SK-N-SH (cell line): ENCODE measurements around the gene PHOX2A. TPM values are rescaled to one million over a fixed set of nuclear protein-coding genes. Genes with fewer than 3 reads are reported as not detected.

Experiments used
- CTCF ChIA-PET: fragments of 300-600, 350-600 bp; formaldehyde crosslinking; extraction: SDS; loops from one replicate; lab custom pipeline; 2021; lab: Yijun Ruan, JAX
- POLR2A ChIA-PET: fragments of 350-600 bp; sonication (Branson Sonifier 250); formaldehyde crosslinking; extraction: SDS; loops from one replicate; lab custom pipeline; 2020; ENCODE audit warnings: antibody characterized with exemption, inconsistent platforms; lab: Yijun Ruan, JAX
- DNase-seq: peaks from one replicate; pipeline ENCODE4 v3.0.0; 2012
- H2AFZ ChIP-seq: fragments of 200-600 bp; sonication (generic); 2 replicates; pipeline ENCODE4 v1.8.1; 2016; ENCODE audit warnings: antibody characterized with exemption, mild to moderate bottlenecking, low read depth
- H3F3A ChIP-seq: fragments of 200-600 bp; sonication (generic); replicated peaks from 2 replicates; pipeline ENCODE3; 2016; ENCODE audit warnings: antibody characterized with exemption, mild to moderate bottlenecking; ENCODE audit not compliant: insufficient read depth
- H3K27ac ChIP-seq, 2 experiments: fragments of 200-500 bp in 1 of 2; fragments of 200-600 bp in 1 of 2; sonication (Bioruptor generic) in 1 of 2; sonication (generic), shearing (Covaris generic) in 1 of 2; 2 replicates each; pipeline versions ENCODE4 v1.5.1 to v1.6.1; 2014 to 2016; ENCODE audit warnings: low read depth in 2 of 2, inconsistent platforms in 1 of 2, low read length in 1 of 2, mild to moderate bottlenecking in 1 of 2, mixed read lengths in 1 of 2
- H3K27me3 ChIP-seq: fragments of 200-600 bp; sonication (generic), shearing (Covaris generic); 2 replicates; pipeline ENCODE4 v1.6.1; 2016; ENCODE audit warnings: mixed run types; ENCODE audit not compliant: insufficient read depth
- H3K36me3 ChIP-seq, 2 experiments: fragments of 200-500 bp in 1 of 2; fragments of 200-600 bp in 1 of 2; sonication (Bioruptor generic) in 1 of 2; sonication (generic) in 1 of 2; replicated peaks in 1 of 2; 2 replicates each; pipeline versions ENCODE3 to v1.5.1; 2014 to 2016; ENCODE audit warnings: low read length in 1 of 2, mild to moderate bottlenecking in 1 of 2; ENCODE audit not compliant: insufficient read depth in 2 of 2, control insufficient read depth in 1 of 2
- H3K4me1 ChIP-seq, 2 experiments: fragments of 200-500 bp in 1 of 2; fragments of 200-600 bp in 1 of 2; sonication (Bioruptor generic) in 1 of 2; sonication (generic), shearing (Covaris generic) in 1 of 2; 2 replicates each; pipeline versions ENCODE4 v1.5.1 to v1.6.1; 2014 to 2016; ENCODE audit warnings: low read depth in 1 of 2, low read length in 1 of 2, mixed run types in 1 of 2; ENCODE audit not compliant: insufficient read depth in 2 of 2, control insufficient read depth in 1 of 2
- H3K4me2 ChIP-seq: fragments of 200-600 bp; sonication (generic), shearing (Covaris generic); 2 replicates; pipeline ENCODE4 v1.6.1; 2017; ENCODE audit warnings: mixed run types
- H3K4me3 ChIP-seq, 2 experiments: fragments of 200-500 bp in 1 of 2; fragments of 200-600 bp in 1 of 2; sonication (Bioruptor generic) in 1 of 2; sonication (generic), shearing (Covaris generic) in 1 of 2; 2 replicates each; pipeline versions ENCODE4 v1.5.1 to v1.8.1; 2014 to 2016; ENCODE audit warnings: low read depth in 2 of 2, inconsistent platforms in 1 of 2, low read length in 1 of 2, mild to moderate bottlenecking in 1 of 2, mixed read lengths in 1 of 2, moderate library complexity in 1 of 2
- H3K79me2 ChIP-seq: fragments of 200-600 bp; sonication (generic); 2 replicates; pipeline ENCODE4 v1.8.1; 2017; ENCODE audit warnings: mild to moderate bottlenecking; ENCODE audit not compliant: insufficient read depth
- H3K9ac ChIP-seq: fragments of 200-600 bp; sonication (generic); 2 replicates; pipeline ENCODE4 v1.6.1; 2017; ENCODE audit warnings: mixed run types
- H3K9me2 ChIP-seq: fragments of 200-600 bp; sonication (generic); 2 replicates; pipeline ENCODE4 v1.6.1; 2017; ENCODE audit warnings: mixed run types
- H3K9me3 ChIP-seq: fragments of 200-600 bp; sonication (generic); 2 replicates; pipeline ENCODE4 v1.6.1; 2017; ENCODE audit warnings: mixed run types, mild to moderate bottlenecking, moderate library complexity
- H4K20me1 ChIP-seq: fragments of 200-600 bp; sonication (generic); 2 replicates; pipeline ENCODE4 v1.6.1; 2017; ENCODE audit warnings: mild to moderate bottlenecking, mixed run types; ENCODE audit not compliant: insufficient read depth
- CTCF ChIP-seq: fragments of 200-600 bp; sonication (generic); IDR thresholded peaks from 2 replicates; pipeline ENCODE4 v1.6.1; 2017; ENCODE audit warnings: antibody characterized with exemption, mild to moderate bottlenecking, moderate library complexity
- EP300 ChIP-seq, 2 experiments: IDR thresholded peaks; 2 replicates each; pipeline versions ENCODE4 v1.4.0 to v1.6.1; 2012; ENCODE audit warnings: borderline replicate concordance in 1 of 2, low read depth in 1 of 2, low read length in 1 of 2
- FOSL2 ChIP-seq: IDR thresholded peaks from 2 replicates; pipeline ENCODE4 v1.4.0; 2012; ENCODE audit warnings: low read depth, mild to moderate bottlenecking, moderate library complexity, borderline replicate concordance
- GABPA ChIP-seq: IDR thresholded peaks from 2 replicates; pipeline ENCODE4 v1.4.0; 2012; ENCODE audit warnings: low read depth, mild to moderate bottlenecking
- MAX ChIP-seq: IDR thresholded peaks from 2 replicates; pipeline ENCODE4 v1.4.0; 2012; ENCODE audit warnings: low read depth
- MEF2A ChIP-seq: IDR thresholded peaks from 2 replicates; pipeline ENCODE4 v1.4.0; 2012; ENCODE audit warnings: low read depth, borderline replicate concordance
- MXI1 ChIP-seq: IDR thresholded peaks from 2 replicates; pipeline ENCODE4 v1.6.1; 2012; ENCODE audit warnings: mild to moderate bottlenecking, low read depth, low read length, improper control_type of control experiment
- NFIC ChIP-seq: IDR thresholded peaks from 2 replicates; pipeline ENCODE4 v1.4.0; 2012; ENCODE audit warnings: borderline replicate concordance
- NRF1 ChIP-seq: IDR thresholded peaks from 2 replicates; pipeline ENCODE4 v1.6.1; 2012; ENCODE audit warnings: low read depth, mild to moderate bottlenecking, low read length
- POLR2AphosphoS5 ChIP-seq: IDR thresholded peaks from 2 replicates; pipeline ENCODE4 v1.6.1; 2012; ENCODE audit warnings: low read depth, low read length
- RCOR1 ChIP-seq: fragments of 150-350 bp; IDR thresholded peaks from 2 replicates; pipeline ENCODE4 v1.6.1; 2017; ENCODE audit warnings: antibody characterized with exemption, low read length
- RFX5 ChIP-seq: IDR thresholded peaks from 2 replicates; pipeline ENCODE4 v1.6.1; 2012; ENCODE audit warnings: mild to moderate bottlenecking, improper control_type of control experiment, low read length
- RXRA ChIP-seq: IDR thresholded peaks from 2 replicates; pipeline ENCODE4 v1.4.0; 2012; ENCODE audit warnings: low read depth, mild to moderate bottlenecking, borderline replicate concordance
- SIN3A ChIP-seq: IDR thresholded peaks from 2 replicates; pipeline ENCODE4 v1.6.1; 2012; ENCODE audit warnings: low read depth, mild to moderate bottlenecking, low read length, moderate library complexity, borderline replicate concordance
- TAF1 ChIP-seq: IDR thresholded peaks from 2 replicates; pipeline ENCODE4 v1.6.1; 2012; ENCODE audit warnings: low read depth, mild to moderate bottlenecking, low read length, moderate library complexity, borderline replicate concordance
- TEAD4 ChIP-seq: IDR thresholded peaks from 2 replicates; pipeline ENCODE4 v1.4.0; 2012; ENCODE audit warnings: mild to moderate bottlenecking, borderline replicate concordance; ENCODE audit not compliant: insufficient read depth
- USF2 ChIP-seq: fragments of 150-350 bp; IDR thresholded peaks from 2 replicates; pipeline ENCODE4 v1.6.1; 2017; ENCODE audit warnings: antibody characterized with exemption, low read length, low read depth, borderline replicate concordance
- WGBS: methylation state at CpG from one replicate; pipeline ENCODE4 v1.1.6; 2017; ENCODE audit warnings: low lambda C conversion rate; 5-methylcytosine and 5-hydroxymethylcytosine counted together
- polyA plus RNA-seq, 3 experiments: library from polyadenylated mRNA; depleted of rRNA; stranded (reverse); fragments of >200 nt; gene quantifications; 2 replicates each; pipeline ENCODE4 v1.2.3, GENCODE V29; 2012
- TF ChIP-seq, protein P1 (sequence below): IDR thresholded peaks from 2 replicates; pipeline ENCODE4 v1.6.1; 2012; ENCODE audit warnings: mild to moderate bottlenecking, low read depth, low read length, moderate library complexity
- TF ChIP-seq, protein P2 (sequence below): IDR thresholded peaks from 2 replicates; pipeline ENCODE4 v1.4.0; 2012; ENCODE audit warnings: low read depth, borderline replicate concordance

Gene PHOX2A
- polyA plus RNA-seq, 1 of the 3 experiments (the other 2 are of a cell fraction): 75.6 TPM

GRCh38 chr11:72218251-72218745, 25.7 kb downstream of the PHOX2A start (continued):
- TF ChIP-seq, protein P1, sequence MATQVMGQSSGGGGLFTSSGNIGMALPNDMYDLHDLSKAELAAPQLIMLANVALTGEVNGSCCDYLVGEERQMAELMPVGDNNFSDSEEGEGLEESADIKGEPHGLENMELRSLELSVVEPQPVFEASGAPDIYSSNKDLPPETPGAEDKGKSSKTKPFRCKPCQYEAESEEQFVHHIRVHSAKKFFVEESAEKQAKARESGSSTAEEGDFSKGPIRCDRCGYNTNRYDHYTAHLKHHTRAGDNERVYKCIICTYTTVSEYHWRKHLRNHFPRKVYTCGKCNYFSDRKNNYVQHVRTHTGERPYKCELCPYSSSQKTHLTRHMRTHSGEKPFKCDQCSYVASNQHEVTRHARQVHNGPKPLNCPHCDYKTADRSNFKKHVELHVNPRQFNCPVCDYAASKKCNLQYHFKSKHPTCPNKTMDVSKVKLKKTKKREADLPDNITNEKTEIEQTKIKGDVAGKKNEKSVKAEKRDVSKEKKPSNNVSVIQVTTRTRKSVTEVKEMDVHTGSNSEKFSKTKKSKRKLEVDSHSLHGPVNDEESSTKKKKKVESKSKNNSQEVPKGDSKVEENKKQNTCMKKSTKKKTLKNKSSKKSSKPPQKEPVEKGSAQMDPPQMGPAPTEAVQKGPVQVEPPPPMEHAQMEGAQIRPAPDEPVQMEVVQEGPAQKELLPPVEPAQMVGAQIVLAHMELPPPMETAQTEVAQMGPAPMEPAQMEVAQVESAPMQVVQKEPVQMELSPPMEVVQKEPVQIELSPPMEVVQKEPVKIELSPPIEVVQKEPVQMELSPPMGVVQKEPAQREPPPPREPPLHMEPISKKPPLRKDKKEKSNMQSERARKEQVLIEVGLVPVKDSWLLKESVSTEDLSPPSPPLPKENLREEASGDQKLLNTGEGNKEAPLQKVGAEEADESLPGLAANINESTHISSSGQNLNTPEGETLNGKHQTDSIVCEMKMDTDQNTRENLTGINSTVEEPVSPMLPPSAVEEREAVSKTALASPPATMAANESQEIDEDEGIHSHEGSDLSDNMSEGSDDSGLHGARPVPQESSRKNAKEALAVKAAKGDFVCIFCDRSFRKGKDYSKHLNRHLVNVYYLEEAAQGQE: no peak
- TF ChIP-seq EP300 (IDR thresholded peaks at IDR 0.05; ENCODE audit: borderline replicate concordance in 1 of 2, low read depth in 1 of 2, low read length in 1 of 2) (no peak), RFX5 (no peak), MAX (no peak)
- TF ChIP-seq, all 33 proteins: peak for 0

DNA sequence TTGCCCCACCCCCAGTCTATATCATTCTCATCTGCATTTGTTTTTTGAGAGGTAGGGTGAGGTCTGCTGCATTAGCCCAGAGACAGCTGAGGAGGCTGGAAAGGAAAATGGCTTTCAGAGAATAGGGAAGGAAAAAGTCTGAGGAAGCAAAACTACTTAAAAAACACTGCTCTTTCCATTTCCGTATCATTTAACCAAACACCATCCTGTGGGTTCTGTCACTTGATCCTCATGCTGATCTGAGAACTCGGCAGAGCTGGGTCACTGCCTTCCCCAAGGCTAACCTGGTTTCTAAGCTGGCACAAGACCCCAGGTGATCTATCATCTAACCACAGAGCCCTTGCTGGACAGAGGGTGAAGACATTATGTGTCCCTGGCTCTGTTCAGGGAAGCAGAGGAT, 26.1 kb downstream of the PHOX2A start:
- CTCF ChIA-PET: interaction anchor here (1.2 to 2.0 kb wide), 2 partner anchors 74 to 193 kb away, joined by 3 to 7 read pairs; no protein-coding TSS in a partner anchor
- TF ChIP-seq RXRA (no peak), USF2 (no peak), MXI1 (no peak), FOSL2 (no peak), NRF1 (no peak), NFIC (no peak), TEAD4 (no peak), SIN3A (no peak), MEF2A (no peak), POLR2AphosphoS5 (no peak), TAF1 (no peak), RCOR1 (no peak), CTCF (no peak), GABPA (no peak)
- TF ChIP-seq, protein P2, sequence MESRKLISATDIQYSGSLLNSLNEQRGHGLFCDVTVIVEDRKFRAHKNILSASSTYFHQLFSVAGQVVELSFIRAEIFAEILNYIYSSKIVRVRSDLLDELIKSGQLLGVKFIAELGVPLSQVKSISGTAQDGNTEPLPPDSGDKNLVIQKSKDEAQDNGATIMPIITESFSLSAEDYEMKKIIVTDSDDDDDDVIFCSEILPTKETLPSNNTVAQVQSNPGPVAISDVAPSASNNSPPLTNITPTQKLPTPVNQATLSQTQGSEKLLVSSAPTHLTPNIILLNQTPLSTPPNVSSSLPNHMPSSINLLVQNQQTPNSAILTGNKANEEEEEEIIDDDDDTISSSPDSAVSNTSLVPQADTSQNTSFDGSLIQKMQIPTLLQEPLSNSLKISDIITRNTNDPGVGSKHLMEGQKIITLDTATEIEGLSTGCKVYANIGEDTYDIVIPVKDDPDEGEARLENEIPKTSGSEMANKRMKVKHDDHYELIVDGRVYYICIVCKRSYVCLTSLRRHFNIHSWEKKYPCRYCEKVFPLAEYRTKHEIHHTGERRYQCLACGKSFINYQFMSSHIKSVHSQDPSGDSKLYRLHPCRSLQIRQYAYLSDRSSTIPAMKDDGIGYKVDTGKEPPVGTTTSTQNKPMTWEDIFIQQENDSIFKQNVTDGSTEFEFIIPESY: no peak
- DNase-seq: no peak
- Histone ChIP-seq H3K9me2 (no peaks in the 10 kb centered on the region), H3K27me3 (peaks cover 7% of the 10 kb centered on the region; the same call in 1 of the 2 replicates), H2AFZ (no peak overlapping the region), H3K4me2 (no peak overlapping the region), H3K4me1 (peaks cover 0 to 5% of the 10 kb centered on the region in 2 experiments; a peak in 1 of 4 replicates), H3K27ac (no peak overlapping the region), H3K36me3 (no peaks in the 10 kb centered on the region), H4K20me1 (no peaks in the 10 kb centered on the region), H3K9me3 (no peaks in the 10 kb centered on the region), H3K79me2 (no peaks in the 10 kb centered on the region), H3F3A (no peaks in the 10 kb centered on the region), H3K4me3 (no peak overlapping the region), H3K9ac (no peak overlapping the region)
- WGBS: 24% methylated on average over 2 of the region's 2 CpGs
- POLR2A ChIA-PET: interaction anchor here (1.0 kb wide), 1 partner anchor 188 kb away, joined by 3 read pairs; no protein-coding TSS in a partner anchor
